ENCODE measurements around the gene NCOA1.

Gene NCOA1

DNA sequence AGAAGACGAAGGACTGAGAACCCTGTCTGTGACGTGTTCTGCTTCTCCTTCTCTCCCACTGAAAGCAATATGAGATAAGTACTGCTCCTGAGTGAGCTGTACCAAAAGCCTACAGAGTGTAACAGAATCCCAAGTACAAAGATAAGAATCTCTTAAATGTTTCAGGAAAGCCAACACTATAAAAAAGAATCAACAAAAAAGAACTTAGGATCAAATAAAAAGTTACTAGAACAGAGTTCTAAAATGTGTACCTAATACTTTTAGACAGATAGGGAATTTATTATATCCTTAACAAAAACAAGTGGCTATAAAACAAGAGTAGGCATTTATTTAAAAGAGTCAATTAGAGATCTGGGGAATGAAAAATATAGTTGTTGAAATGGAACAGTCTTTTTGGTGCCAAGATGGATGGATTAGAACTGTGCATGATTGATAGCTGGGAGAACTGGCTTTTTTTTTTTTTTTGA is 49.0 kb downstream of the NCOA1 start:
- Histone ChIP-seq H3K9me3 (no peaks in the 10 kb centered on the region), H3K4me1 (peaks cover 0 to 7% (median 0%) of the 10 kb centered on the region in 4 donors), H3K27me3 (no peaks in the 10 kb centered on the region), H3K4me3 (no peak overlapping the region), H3K27ac (no peak overlapping the region), H3K36me3 (no peaks in the 10 kb centered on the region)
- intact Hi-C loops (cut with DNase I; ENCODE audit: low total_unique reads) = no loop called here
- no peak for DNase-seq
- TF ChIP-seq, protein P1, sequence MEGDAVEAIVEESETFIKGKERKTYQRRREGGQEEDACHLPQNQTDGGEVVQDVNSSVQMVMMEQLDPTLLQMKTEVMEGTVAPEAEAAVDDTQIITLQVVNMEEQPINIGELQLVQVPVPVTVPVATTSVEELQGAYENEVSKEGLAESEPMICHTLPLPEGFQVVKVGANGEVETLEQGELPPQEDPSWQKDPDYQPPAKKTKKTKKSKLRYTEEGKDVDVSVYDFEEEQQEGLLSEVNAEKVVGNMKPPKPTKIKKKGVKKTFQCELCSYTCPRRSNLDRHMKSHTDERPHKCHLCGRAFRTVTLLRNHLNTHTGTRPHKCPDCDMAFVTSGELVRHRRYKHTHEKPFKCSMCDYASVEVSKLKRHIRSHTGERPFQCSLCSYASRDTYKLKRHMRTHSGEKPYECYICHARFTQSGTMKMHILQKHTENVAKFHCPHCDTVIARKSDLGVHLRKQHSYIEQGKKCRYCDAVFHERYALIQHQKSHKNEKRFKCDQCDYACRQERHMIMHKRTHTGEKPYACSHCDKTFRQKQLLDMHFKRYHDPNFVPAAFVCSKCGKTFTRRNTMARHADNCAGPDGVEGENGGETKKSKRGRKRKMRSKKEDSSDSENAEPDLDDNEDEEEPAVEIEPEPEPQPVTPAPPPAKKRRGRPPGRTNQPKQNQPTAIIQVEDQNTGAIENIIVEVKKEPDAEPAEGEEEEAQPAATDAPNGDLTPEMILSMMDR (IDR thresholded peaks at IDR 0.05) = no peak

GRCh38 chr2:24541621-24542020 is 50.6 kb downstream of the NCOA1 start:
- TF ChIP-seq, protein P1 (IDR thresholded peaks at IDR 0.05) = no peak
- no peak for DNase-seq
- no peaks in the 10 kb centered on the region for H3K27me3 ChIP-seq
- H3K4me1 ChIP-seq = peaks cover 0 to 7% (median 0%) of the 10 kb centered on the region in 4 donors
- intact Hi-C loops (cut with DNase I; ENCODE audit: low total_unique reads) = no loop called here
- no peak overlapping the region for H3K27ac ChIP-seq
- no peaks in the 10 kb centered on the region for H3K36me3 ChIP-seq
- H3K9me3 ChIP-seq = no peaks in the 10 kb centered on the region
- no peak overlapping the region for H3K4me3 ChIP-seq

GRCh38 chr2:24542269-24542872 is 51.3 kb downstream of the NCOA1 start:
- no peak for DNase-seq
- H3K27me3 ChIP-seq = no peaks in the 10 kb centered on the region
- no peaks in the 10 kb centered on the region for H3K36me3 ChIP-seq
- no peaks in the 10 kb centered on the region for H3K9me3 ChIP-seq
- H3K4me1 ChIP-seq = peaks cover 0 to 7% (median 0%) of the 10 kb centered on the region in 4 donors
- intact Hi-C loops (cut with DNase I; ENCODE audit: low total_unique reads) = no loop called here
- no peak overlapping the region for H3K4me3 ChIP-seq
- H3K27ac ChIP-seq = no peak overlapping the region
- TF ChIP-seq, protein P1 (IDR thresholded peaks at IDR 0.05) = no peak

DNA sequence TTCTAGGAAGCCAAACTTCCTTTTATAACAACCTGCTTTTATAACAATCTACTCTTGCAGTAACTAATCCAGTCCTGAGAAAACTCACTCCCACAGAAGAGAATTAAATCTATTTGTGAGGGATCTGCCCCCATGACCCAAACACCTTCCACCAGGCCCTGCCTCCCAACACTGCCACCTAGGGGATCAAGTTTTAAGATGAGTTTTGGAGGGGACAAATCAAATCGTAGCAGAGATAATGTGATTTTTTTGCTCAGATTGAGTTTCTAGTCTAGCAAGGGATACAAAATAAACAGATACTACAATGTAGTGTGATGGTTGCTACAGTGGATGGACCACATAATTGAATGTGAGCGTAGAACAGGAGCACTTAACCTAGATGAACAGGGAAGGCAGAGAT is 52.2 kb downstream of the NCOA1 start:
- Histone ChIP-seq H3K36me3 (no peaks in the 10 kb centered on the region), H3K27me3 (no peaks in the 10 kb centered on the region), H3K4me3 (no peak overlapping the region), H3K4me1 (peaks cover 0 to 7% (median 0%) of the 10 kb centered on the region in 4 donors), H3K9me3 (no peaks in the 10 kb centered on the region), H3K27ac (no peak overlapping the region)
- TF ChIP-seq, protein P1 (IDR thresholded peaks at IDR 0.05) = no peak
- no peak for DNase-seq
- intact Hi-C loops (cut with DNase I; ENCODE audit: low total_unique reads) = no loop called here

DNA sequence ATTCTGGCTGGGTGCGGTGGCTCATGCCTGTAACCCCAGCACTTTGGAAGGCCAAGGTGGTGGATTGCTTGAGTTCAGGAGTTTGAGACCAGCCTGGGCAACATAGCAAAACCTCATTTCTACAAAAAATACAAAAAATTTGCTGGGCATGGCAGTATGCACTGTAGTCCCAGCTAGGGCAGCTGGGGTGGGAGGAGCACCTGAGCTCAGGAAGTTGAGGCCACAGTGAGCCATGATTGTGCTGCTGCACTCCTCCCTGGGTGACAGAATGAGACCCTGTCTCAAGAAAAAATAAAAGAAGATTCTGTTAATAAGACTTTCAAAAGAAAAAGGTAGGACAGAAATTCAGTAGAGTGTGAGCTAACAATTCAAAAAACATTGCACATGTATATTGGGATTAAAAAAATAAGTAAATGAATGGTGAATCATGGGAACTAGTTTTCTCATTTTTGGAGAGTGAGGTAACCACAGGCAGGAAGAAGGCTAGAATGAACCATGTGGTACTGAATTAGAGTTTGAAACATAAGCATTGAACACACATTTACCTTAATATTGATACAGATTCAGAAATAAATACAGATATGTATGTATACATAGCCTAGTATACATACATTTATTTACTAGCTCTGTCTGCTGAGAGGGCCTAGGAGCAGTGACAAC is 53.5 kb downstream of the NCOA1 start:
- Histone ChIP-seq H3K9me3 (no peaks in the 10 kb centered on the region), H3K4me1 (peaks cover 0 to 1% (median 0%) of the 10 kb centered on the region in 4 donors), H3K27ac (no peak overlapping the region), H3K27me3 (no peaks in the 10 kb centered on the region), H3K36me3 (no peaks in the 10 kb centered on the region), H3K4me3 (no peak overlapping the region)
- DNase-seq = no peak
- intact Hi-C loops (cut with DNase I; ENCODE audit: low total_unique reads) = no loop called here
- TF ChIP-seq, protein P1 (IDR thresholded peaks at IDR 0.05) = no peak

Data from tibial artery (tissue), 4 donors.